HL-60 (cell line): ENCODE measurements around the gene ATXN2.
"Not testable (repeated sequence)": the region's sequence is repeated elsewhere in the genome, so short reads cannot be mapped to it uniquely, and the experiment has no call there.

Experiments used
- DNase-seq, 2 experiments: peaks; one replicate each; pipeline ENCODE4 v3.0.0-alpha.2; 2010 to 2020; ENCODE audit warnings: low read depth in 1 of 2, low spot score in 1 of 2
- H3K27ac ChIP-seq: fragments of 250-450 bp; sonication (Bioruptor Pico); replicated peaks from 2 replicates; pipeline ENCODE4 v1.5.1; 2020; ENCODE audit warnings: mild to moderate bottlenecking, moderate library complexity
- H3K27me3 ChIP-seq: fragments of 250-450 bp; sonication (Bioruptor Pico); 2 replicates; pipeline ENCODE4 v1.5.1; 2021; ENCODE audit warnings: mild to moderate bottlenecking, moderate library complexity; ENCODE audit not compliant: insufficient read depth, poor library complexity, severe bottlenecking
- H3K4me3 ChIP-seq: replicated peaks from 2 replicates; pipeline ENCODE4 v1.5.1; 2011; ENCODE audit warnings: mild to moderate bottlenecking, control low read depth, low read length; ENCODE audit not compliant: insufficient read depth
- GABPA ChIP-seq: IDR thresholded peaks from 2 replicates; pipeline ENCODE4 v1.6.1; 2012; ENCODE audit warnings: low read depth
- POLR2AphosphoS5 ChIP-seq: IDR thresholded peaks from 2 replicates; pipeline ENCODE4 v1.6.1; 2012; ENCODE audit warnings: low read depth
- SPI1 ChIP-seq: IDR thresholded peaks from 2 replicates; pipeline ENCODE4 v1.6.1; 2012; ENCODE audit warnings: low read depth, mild to moderate bottlenecking, borderline replicate concordance
- TF ChIP-seq, protein P1 (sequence below): IDR thresholded peaks from 2 replicates; pipeline ENCODE4 v1.6.1; 2012; ENCODE audit warnings: low read depth; ENCODE audit not compliant: insufficient replicate concordance
- TF ChIP-seq, protein P2 (sequence below): IDR thresholded peaks from one replicate; pipeline ENCODE4 v1.5.1; 2011; ENCODE audit warnings: low read length, control low read depth, inconsistent platforms; ENCODE audit not compliant: insufficient read depth

Gene ATXN2

DNA sequence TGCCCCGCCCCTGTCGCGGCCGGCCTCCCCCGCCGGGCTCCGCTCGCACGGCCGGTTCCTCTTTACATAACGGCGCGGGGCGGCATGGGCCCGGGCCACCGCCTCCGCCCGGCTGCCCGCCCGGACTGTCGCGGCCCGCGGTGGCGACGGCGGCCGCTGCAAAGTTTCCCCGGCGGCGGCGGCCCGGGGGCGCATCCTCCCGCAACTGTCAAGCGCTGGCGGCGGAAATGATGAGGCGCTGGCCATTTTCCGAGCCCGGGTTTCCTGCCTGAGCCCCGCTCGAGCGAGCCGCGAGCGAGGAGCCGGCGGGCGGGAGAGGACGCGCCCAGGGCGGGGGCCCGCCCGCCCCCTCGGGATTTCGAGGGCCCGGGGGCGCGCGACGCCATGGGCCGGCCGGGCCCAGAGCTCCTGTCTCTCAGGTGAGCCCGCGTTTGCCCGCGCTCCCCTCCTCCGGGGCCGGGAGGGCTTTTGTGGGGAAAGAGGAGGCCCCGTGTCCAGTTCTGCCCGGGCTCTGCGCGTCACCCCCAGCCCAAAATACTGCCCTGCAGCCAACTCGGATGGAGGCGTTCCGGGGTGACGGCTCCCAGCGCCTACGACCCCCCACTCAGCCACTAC, 193.1 kb downstream of the ATXN2 start, which contains the start of gene SH2B3:
Gene SH2B3 (plus strand): TSS at position 65 of the 615 bp plus-strand sequence. CDS start 12,223 bp downstream, outside the sequence.
- peak within 1 kb of the TSS; percentile 89 for H3K27ac ChIP-seq
- peak within 1 kb of the TSS; percentile 95 for H3K4me3 ChIP-seq
- TF ChIP-seq GABPA (no peak), SPI1 (peak; percentile 60; the same call in 1 of the 2 replicates)
- DNase-seq, result no peak
- H3K27me3 ChIP-seq, result no peaks in the 10 kb centered on the region

DNA sequence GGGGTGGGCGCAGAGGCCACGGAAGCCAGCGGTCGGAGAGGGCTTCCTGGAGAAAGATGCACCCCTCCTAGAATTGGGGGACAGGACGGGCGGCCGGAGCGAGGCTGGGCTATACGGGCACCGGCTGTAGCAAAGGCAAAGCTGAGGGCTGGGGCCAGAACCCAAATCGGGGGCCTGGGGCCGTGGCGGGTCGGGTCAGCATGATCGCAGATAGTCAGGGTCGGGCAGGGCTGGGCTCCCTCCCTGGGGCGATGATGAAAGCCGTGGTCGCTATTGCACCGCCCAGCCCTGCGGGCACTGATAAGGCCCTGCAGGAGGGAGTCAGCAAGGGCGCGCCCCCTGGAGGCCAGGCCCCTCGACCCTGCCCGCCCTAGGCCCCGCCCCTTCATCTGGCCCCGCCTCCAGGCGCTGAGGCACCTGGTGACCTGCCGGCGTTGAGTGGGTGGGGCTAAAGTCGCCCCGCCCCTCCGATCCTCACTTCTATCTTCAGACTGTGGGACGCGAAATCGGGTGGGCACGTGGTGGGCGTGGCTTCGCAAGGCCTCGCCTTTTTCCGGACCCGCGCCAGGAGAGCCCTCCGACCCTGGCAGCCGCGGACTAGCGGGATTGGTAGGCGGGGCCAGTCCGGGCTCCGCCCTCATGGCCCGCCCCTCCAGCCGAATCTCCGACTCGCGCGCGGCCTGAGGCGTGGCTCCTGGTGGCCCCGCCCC, 193.8 kb downstream of the ATXN2 start:
- H3K27me3 ChIP-seq, result no peaks in the 10 kb centered on the region
- peak; percentile 95 to 97 for DNase-seq
- H3K4me3 ChIP-seq, result peak overlapping the region; percentile 95
- TF ChIP-seq SPI1 (no peak), GABPA (no peak), POLR2AphosphoS5 (peak; percentile 65)
- TF ChIP-seq, protein P1, sequence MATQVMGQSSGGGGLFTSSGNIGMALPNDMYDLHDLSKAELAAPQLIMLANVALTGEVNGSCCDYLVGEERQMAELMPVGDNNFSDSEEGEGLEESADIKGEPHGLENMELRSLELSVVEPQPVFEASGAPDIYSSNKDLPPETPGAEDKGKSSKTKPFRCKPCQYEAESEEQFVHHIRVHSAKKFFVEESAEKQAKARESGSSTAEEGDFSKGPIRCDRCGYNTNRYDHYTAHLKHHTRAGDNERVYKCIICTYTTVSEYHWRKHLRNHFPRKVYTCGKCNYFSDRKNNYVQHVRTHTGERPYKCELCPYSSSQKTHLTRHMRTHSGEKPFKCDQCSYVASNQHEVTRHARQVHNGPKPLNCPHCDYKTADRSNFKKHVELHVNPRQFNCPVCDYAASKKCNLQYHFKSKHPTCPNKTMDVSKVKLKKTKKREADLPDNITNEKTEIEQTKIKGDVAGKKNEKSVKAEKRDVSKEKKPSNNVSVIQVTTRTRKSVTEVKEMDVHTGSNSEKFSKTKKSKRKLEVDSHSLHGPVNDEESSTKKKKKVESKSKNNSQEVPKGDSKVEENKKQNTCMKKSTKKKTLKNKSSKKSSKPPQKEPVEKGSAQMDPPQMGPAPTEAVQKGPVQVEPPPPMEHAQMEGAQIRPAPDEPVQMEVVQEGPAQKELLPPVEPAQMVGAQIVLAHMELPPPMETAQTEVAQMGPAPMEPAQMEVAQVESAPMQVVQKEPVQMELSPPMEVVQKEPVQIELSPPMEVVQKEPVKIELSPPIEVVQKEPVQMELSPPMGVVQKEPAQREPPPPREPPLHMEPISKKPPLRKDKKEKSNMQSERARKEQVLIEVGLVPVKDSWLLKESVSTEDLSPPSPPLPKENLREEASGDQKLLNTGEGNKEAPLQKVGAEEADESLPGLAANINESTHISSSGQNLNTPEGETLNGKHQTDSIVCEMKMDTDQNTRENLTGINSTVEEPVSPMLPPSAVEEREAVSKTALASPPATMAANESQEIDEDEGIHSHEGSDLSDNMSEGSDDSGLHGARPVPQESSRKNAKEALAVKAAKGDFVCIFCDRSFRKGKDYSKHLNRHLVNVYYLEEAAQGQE, result no peak
- TF ChIP-seq, protein P2, sequence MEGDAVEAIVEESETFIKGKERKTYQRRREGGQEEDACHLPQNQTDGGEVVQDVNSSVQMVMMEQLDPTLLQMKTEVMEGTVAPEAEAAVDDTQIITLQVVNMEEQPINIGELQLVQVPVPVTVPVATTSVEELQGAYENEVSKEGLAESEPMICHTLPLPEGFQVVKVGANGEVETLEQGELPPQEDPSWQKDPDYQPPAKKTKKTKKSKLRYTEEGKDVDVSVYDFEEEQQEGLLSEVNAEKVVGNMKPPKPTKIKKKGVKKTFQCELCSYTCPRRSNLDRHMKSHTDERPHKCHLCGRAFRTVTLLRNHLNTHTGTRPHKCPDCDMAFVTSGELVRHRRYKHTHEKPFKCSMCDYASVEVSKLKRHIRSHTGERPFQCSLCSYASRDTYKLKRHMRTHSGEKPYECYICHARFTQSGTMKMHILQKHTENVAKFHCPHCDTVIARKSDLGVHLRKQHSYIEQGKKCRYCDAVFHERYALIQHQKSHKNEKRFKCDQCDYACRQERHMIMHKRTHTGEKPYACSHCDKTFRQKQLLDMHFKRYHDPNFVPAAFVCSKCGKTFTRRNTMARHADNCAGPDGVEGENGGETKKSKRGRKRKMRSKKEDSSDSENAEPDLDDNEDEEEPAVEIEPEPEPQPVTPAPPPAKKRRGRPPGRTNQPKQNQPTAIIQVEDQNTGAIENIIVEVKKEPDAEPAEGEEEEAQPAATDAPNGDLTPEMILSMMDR, result peak; percentile 45
- peak overlapping the region; percentile 56 for H3K27ac ChIP-seq

DNA sequence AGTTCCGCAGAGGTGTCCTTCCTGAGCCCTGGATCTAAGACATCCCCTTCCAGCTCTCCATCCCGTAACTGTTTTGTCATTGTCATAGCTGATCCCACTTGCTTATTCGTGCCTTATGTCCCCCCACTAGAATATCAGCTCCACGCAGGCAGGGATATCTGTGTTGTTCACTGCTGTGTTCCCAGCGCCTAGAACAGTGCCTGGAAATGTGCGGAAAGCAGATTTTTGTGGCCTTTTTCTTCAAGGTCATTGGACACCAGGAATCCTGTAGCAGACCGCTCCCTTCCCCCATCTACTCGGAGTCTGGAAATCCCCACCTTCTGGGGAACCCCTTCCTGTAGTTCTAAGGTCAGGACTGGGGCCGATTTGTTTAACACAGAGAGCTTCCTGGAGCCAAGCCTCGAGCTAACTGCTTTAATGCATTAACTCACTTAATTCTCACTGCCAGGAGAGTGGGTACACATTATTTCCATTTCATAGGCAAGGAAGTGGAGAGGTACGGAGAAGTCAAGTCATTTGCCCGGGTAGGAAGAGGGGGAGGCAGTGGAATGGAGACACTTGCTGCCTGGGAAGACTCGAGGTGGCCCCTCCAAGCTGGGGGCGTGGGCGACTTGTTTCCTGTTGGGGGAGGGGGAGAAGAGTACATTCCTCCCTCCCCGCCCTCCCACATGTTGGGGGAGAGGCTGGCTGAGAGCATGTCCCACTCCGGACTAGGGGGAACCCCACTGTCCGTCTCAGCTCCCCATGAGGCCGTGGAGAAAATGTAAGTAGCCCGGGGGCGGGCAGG, 194.6 kb downstream of the ATXN2 start:
- no peaks in the 10 kb centered on the region for H3K27me3 ChIP-seq
- TF ChIP-seq POLR2AphosphoS5 (no peak; the same call in 1 of the 2 replicates), GABPA (no peak)
- TF ChIP-seq, protein P1, result no peak
- peak overlapping the region; percentile 56 for H3K27ac ChIP-seq
- peak overlapping the region; percentile 95 for H3K4me3 ChIP-seq
- DNase-seq, result no peak

DNA sequence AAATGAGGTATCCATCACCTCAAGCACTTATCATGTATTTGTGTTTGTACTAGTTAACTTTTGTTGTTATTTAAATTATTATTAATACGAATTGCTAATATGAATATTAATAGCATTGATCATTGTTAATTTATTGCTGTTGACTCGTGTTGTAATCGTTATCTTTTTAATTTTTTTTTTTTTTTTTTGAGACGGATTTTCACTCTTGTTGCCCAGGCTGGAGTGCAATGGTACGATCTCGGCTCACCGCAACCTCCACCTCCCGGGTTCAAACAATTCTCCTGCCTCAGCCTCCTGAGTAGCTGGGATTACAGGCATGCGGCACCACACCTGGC, 196.7 kb downstream of the ATXN2 start:
- 0 out of 2 replicates have a peak overlapping the region, but pooled peaks have one; percentile 0 for H3K27ac ChIP-seq
- not testable (repeated sequence) for DNase-seq, H3K4me3 ChIP-seq, H3K27me3 ChIP-seq
